GM13977 (cell line): ENCODE results near the gene CNOT10.

ENCODE experiments used
- DNase-seq: peaks from one replicate; pipeline ENCODE4 v3.0.0; 2012; ENCODE audit warnings: low spot score
- in situ Hi-C: fragments of 300-500 bp; cut with MboI; formaldehyde crosslinking; loops from one replicate; pipeline ENCODE4 v1.12.0; 2022; ENCODE audit warnings: low sequenced_read_pairs, low pct_unique_long_range_greater_than_20kb, mixed read lengths, inconsistent platforms; ENCODE audit not compliant: unreplicated experiment
- TF ChIP-seq, protein P1 (sequence below): IDR thresholded peaks from 2 replicates; pipeline ENCODE4 v1.5.1; 2012; ENCODE audit warnings: mild to moderate bottlenecking, control low read depth; ENCODE audit not compliant: insufficient read depth; ENCODE audit errors: extremely low read depth, missing control alignments

The CNOT10 gene

DNA sequence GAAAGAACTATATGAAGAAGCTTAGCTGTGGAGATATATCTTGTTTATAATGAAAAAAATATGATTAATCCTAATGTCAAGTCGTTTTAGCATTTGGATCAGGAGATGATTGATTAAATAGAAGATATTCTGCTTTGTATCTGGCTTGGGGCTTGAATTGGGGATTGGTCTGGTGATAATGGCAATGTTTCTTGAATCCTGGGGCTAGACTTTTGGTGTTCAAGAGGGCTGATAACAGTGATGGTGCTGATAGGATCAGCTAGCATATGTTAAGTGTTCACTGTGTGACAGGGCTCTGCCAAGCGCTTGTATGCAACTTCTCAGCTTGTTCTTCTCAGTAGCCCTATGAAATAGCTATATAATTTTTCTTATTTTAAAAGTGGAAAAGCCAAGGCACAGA, 20.2 kb downstream of the CNOT10 start:
- TF ChIP-seq, protein P1, sequence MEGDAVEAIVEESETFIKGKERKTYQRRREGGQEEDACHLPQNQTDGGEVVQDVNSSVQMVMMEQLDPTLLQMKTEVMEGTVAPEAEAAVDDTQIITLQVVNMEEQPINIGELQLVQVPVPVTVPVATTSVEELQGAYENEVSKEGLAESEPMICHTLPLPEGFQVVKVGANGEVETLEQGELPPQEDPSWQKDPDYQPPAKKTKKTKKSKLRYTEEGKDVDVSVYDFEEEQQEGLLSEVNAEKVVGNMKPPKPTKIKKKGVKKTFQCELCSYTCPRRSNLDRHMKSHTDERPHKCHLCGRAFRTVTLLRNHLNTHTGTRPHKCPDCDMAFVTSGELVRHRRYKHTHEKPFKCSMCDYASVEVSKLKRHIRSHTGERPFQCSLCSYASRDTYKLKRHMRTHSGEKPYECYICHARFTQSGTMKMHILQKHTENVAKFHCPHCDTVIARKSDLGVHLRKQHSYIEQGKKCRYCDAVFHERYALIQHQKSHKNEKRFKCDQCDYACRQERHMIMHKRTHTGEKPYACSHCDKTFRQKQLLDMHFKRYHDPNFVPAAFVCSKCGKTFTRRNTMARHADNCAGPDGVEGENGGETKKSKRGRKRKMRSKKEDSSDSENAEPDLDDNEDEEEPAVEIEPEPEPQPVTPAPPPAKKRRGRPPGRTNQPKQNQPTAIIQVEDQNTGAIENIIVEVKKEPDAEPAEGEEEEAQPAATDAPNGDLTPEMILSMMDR: no peak
- DNase-seq: no peak
- in situ Hi-C loops: loop anchor here (25.0 kb wide), 1 partner anchor 382 kb away; the partner anchor contains the start of genes GLB1 and TMPPE

DNA sequence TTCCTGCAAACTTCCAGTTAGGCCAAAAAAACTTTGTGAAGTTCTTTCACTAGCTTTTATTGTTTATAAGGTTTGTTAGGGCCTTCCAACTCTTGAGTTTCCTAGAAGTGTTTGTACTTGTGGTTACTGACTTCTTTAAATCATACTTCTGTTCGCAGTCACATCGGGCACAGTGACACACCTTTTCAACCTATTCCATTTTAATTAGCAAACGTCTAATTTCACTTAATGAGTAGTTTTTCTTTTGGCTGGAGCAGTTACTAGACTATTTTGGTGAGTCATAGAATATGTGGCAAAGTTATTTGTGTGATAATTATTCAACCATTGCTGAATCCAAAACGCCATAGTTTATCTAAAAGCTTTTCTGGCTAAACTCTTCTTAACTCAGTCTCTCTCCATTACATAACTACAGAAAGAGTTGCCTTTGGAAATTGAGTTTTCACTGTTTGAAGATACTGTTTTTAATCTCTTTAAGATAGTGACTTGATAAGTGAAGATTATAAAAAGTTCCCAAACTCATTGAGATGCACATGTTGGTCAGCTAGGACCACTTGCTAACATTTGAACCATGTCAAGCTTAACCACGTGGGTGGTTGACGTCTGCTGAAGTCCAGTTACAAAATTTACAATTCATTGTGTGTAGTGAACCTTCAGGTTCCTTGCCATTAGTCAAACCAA, 21.5 kb downstream of the CNOT10 start:
- TF ChIP-seq, protein P1: no peak
- in situ Hi-C loops: loop anchor here (25.0 kb wide), 1 partner anchor 381 kb away; the partner anchor contains the start of genes GLB1 and TMPPE
- no peak for DNase-seq

DNA sequence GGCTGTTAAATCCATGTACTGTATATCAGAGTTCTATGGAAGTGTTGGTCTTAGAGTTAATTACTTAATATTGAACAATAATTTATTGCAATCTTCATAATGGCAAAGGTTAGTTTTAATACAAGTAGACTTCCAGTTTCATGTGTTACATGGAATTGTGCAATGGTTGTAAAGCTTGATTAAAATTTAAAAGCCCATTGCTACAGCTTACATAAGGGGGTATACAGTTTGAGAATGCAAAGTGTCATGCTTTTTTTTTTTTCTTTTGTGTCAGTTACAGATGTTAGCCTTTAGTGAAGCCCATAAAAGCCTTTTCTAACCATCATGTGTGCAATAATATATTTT, 22.0 kb downstream of the CNOT10 start:
- in situ Hi-C loops: loop anchor here (25.0 kb wide), 1 partner anchor 380 kb away; the partner anchor contains the start of genes GLB1 and TMPPE

DNA sequence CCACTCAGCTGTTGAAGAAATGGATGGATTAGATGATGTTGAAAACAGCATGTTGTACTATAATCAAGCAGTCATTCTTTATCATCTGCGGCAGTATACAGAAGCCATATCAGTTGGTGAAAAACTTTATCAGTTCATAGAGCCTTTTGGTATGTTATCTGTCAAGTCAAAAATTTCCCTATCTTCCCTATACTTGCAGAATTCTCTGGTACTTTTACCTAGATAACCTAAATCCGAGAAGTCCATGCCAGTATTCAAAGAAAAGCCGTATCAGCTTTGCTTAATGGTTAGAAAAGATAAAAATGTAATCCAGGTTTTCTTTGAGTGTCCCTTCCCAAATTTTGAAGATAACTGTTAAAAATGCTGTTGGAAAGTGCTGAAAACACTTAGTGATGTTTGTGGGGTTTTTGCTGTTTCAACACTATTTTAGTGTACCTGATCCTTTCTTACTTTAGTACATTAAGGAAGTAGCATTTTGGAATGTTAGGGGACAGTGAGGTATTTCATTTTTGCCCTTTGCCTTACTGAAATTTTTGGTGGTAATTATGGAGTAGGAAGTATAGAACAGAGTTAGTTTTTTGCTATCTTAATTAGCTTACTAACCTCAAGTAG, 23.8 kb downstream of the CNOT10 start:
- TF ChIP-seq, protein P1: no peak
- in situ Hi-C loops: loop anchor here (25.0 kb wide), 1 partner anchor 379 kb away; the partner anchor contains the start of genes GLB1 and TMPPE
- no peak for DNase-seq

More for the DNA sequence above, 22.0 kb downstream of the CNOT10 start:
- TF ChIP-seq, protein P1: no peak
- no peak for DNase-seq

DNA sequence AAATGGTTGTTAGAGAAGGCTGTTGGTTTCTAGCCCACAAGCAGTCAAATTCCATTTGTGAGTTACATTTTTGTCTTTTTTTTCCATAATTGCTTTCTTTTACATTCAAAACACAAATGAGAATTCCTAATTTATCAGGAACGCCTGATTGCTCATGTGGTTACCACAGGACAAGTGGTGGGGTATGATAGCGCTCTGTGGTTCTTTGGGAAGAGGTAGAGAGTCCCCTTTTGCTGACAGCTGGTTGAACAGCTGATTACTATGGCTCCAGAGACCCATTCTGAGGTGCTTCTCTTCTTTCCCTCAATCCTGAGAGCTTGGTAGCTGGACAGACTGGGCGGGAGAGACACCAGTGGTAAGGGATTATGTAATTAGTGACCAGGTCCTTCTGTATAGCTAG, 24.4 kb downstream of the CNOT10 start:
- in situ Hi-C loops: loop anchor here (25.0 kb wide), 1 partner anchor 378 kb away; the partner anchor contains the start of genes GLB1 and TMPPE
- DNase-seq: no peak
- TF ChIP-seq, protein P1: no peak

DNA sequence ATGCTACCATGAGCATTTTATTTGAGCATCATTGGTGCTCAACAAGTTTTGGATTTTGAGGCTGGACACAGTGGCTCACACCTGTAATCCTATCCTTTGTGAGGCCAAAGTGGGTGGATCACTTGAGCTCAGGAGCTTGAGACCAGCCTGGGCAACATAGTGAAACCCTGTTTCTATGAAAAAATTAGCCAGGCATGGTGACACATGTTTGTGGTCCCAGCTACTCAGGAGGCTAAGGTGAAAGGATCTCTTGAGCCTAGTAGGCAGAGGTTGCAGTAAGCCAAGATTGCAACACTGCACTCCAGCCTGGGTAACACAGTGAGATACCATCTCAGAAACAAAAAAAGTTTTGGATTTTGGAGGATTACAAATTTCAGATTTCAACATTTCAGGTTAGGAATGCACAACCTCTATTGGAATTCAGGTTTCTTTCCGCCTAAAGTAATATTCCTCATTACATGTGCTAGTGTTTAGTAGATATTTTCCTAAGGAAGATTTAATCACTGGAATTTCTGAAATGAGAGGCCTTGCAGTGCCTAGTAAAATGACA, 27.6 kb downstream of the CNOT10 start:
- no peak for DNase-seq
- in situ Hi-C loops: loop anchor here (25.0 kb wide), 1 partner anchor 375 kb away; the partner anchor contains the start of genes GLB1 and TMPPE
- TF ChIP-seq, protein P1: no peak
